Activated T-cell treated with anti-CD3 and anti-CD28 coated beads, Interleukin-2, amount 50 U/mL, for 24 hours (primary cell): ENCODE data around the gene UTP11.

Experiments
- DNase-seq: peaks from one replicate; pipeline ENCODE4 v3.0.0-alpha.2; 2020
- H3K27ac Mint-ChIP-seq: 2 replicates; pipeline ENCODE4 v1.8.0; 2020; ENCODE audit warnings: mild to moderate bottlenecking, mixed read lengths
- H3K27me3 Mint-ChIP-seq: 2 replicates; pipeline ENCODE4 v1.8.0; 2020; ENCODE audit warnings: mixed read lengths
- H3K36me3 Mint-ChIP-seq: 2 replicates; pipeline ENCODE4 v1.8.0; 2020; ENCODE audit warnings: low read depth, mixed read lengths
- H3K4me1 Mint-ChIP-seq: 2 replicates; pipeline ENCODE4 v1.8.0; 2020; ENCODE audit warnings: low read depth, mixed read lengths
- H3K4me3 Mint-ChIP-seq: 2 replicates; pipeline ENCODE4 v1.8.0; 2020; ENCODE audit warnings: mild to moderate bottlenecking, moderate library complexity, mixed read lengths
- H3K9me3 Mint-ChIP-seq: 2 replicates; pipeline ENCODE4 v1.8.0; 2020; ENCODE audit warnings: mixed read lengths

UTP11 gene

GRCh38 chr1:38044221-38045215 is 32.0 kb downstream of the UTP11 start:
- Mint-ChIP-seq H3K4me1 (peaks cover 16% of the 10 kb centered on the region), H3K4me3 (peak overlapping the region; percentile 61), H3K9me3 (no peaks in the 10 kb centered on the region), H3K27ac (no peak overlapping the region), H3K36me3 (no peaks in the 10 kb centered on the region), H3K27me3 (peaks cover 76% of the 10 kb centered on the region)
- peak; percentile 50 for DNase-seq

- Mint-ChIP-seq H3K4me1 (peaks cover 16% of the 10 kb centered on the region), H3K4me3 (peak overlapping the region; percentile 29), H3K27me3 (peaks cover 64% of the 10 kb centered on the region), H3K9me3 (no peaks in the 10 kb centered on the region), H3K36me3 (no peaks in the 10 kb centered on the region), H3K27ac (no peak overlapping the region)
- peak; percentile 57 for DNase-seq
Observed at GRCh38 chr1:38045401-38046332, 33.1 kb downstream of the UTP11 start.

- Mint-ChIP-seq H3K27ac (peak within 1 kb of the TSS; percentile 55), H3K4me1 (peaks cover 16% of the 10 kb centered on the region), H3K27me3 (peaks cover 57% of the 10 kb centered on the region), H3K4me3 (peak within 1 kb of the TSS; percentile 71), H3K9me3 (no peaks in the 10 kb centered on the region), H3K36me3 (no peaks in the 10 kb centered on the region)
- no peak for DNase-seq
Observed at GRCh38 chr1:38046333-38046883, 33.9 kb downstream of the UTP11 start, which contains the start of gene POU3F1. Gene POU3F1, minus strand, starts transcription at chr1:38046793. Its CDS starts 50 bp downstream, at chr1:38046743.

GRCh38 chr1:38046884-38047602 is 34.5 kb downstream of the UTP11 start:
- Mint-ChIP-seq H3K36me3 (no peaks in the 10 kb centered on the region), H3K27ac (peak overlapping the region; percentile 55), H3K9me3 (no peaks in the 10 kb centered on the region), H3K4me1 (peaks cover 16% of the 10 kb centered on the region), H3K4me3 (peak overlapping the region; percentile 71), H3K27me3 (peaks cover 51% of the 10 kb centered on the region)
- peak; percentile 87 for DNase-seq

GRCh38 chr1:38047603-38048141 is 35.1 kb downstream of the UTP11 start:
- no peak for DNase-seq
- Mint-ChIP-seq H3K36me3 (no peaks in the 10 kb centered on the region), H3K4me1 (peaks cover 22% of the 10 kb centered on the region), H3K9me3 (no peaks in the 10 kb centered on the region), H3K4me3 (peak overlapping the region; percentile 71), H3K27ac (peak overlapping the region; percentile 55), H3K27me3 (peaks cover 44% of the 10 kb centered on the region)

- Mint-ChIP-seq H3K27ac (no peak overlapping the region), H3K4me3 (no peak overlapping the region), H3K27me3 (peaks cover 28% of the 10 kb centered on the region), H3K4me1 (peaks cover 26% of the 10 kb centered on the region), H3K36me3 (no peaks in the 10 kb centered on the region), H3K9me3 (no peaks in the 10 kb centered on the region)
- DNase-seq: no peak
Observed at GRCh38 chr1:38050397-38051078, 38.0 kb downstream of the UTP11 start.

- peaks cover 26% of the 10 kb centered on the region for H3K27me3 Mint-ChIP-seq
Observed at GRCh38 chr1:38051079-38051543, 38.6 kb downstream of the UTP11 start.

GRCh38 chr1:38052750-38053415 is 40.3 kb downstream of the UTP11 start:
- Mint-ChIP-seq H3K4me3 (no peak overlapping the region), H3K36me3 (no peaks in the 10 kb centered on the region), H3K9me3 (no peaks in the 10 kb centered on the region), H3K27me3 (peaks cover 19% of the 10 kb centered on the region), H3K4me1 (peaks cover 20% of the 10 kb centered on the region), H3K27ac (no peak overlapping the region)
- no peak for DNase-seq

More at GRCh38 chr1:38051079-38051543, 38.6 kb downstream of the UTP11 start:
- H3K27ac Mint-ChIP-seq: no peak overlapping the region
- no peak for DNase-seq
- peaks cover 24% of the 10 kb centered on the region for H3K4me1 Mint-ChIP-seq
- no peaks in the 10 kb centered on the region for H3K9me3 Mint-ChIP-seq
- H3K36me3 Mint-ChIP-seq: no peaks in the 10 kb centered on the region
- H3K4me3 Mint-ChIP-seq: no peak overlapping the region

- peaks cover 19% of the 10 kb centered on the region for H3K4me1 Mint-ChIP-seq
- no peak overlapping the region for H3K27ac Mint-ChIP-seq
- H3K27me3 Mint-ChIP-seq: peaks cover 12% of the 10 kb centered on the region
- H3K36me3 Mint-ChIP-seq: no peaks in the 10 kb centered on the region
- H3K4me3 Mint-ChIP-seq: no peak overlapping the region
- H3K9me3 Mint-ChIP-seq: no peaks in the 10 kb centered on the region
- DNase-seq: no peak
Observed at GRCh38 chr1:38053416-38054091, 41.0 kb downstream of the UTP11 start.

GRCh38 chr1:38055398-38055797 is 42.9 kb downstream of the UTP11 start:
- Mint-ChIP-seq H3K4me3 (no peak overlapping the region), H3K27ac (no peak overlapping the region), H3K36me3 (no peaks in the 10 kb centered on the region), H3K27me3 (peaks cover 10% of the 10 kb centered on the region), H3K9me3 (no peaks in the 10 kb centered on the region), H3K4me1 (peaks cover 19% of the 10 kb centered on the region)
- DNase-seq: no peak

- H3K27me3 Mint-ChIP-seq: peaks cover 13% of the 10 kb centered on the region
- H3K27ac Mint-ChIP-seq: no peak overlapping the region
- DNase-seq: no peak
- H3K4me1 Mint-ChIP-seq: peaks cover 19% of the 10 kb centered on the region
- H3K36me3 Mint-ChIP-seq: no peaks in the 10 kb centered on the region
- no peaks in the 10 kb centered on the region for H3K9me3 Mint-ChIP-seq
- H3K4me3 Mint-ChIP-seq: no peak overlapping the region
Observed at GRCh38 chr1:38055965-38056364, 43.4 kb downstream of the UTP11 start.

- no peaks in the 10 kb centered on the region for H3K9me3 Mint-ChIP-seq
- peaks cover 9% of the 10 kb centered on the region for H3K4me1 Mint-ChIP-seq
- H3K36me3 Mint-ChIP-seq: no peaks in the 10 kb centered on the region
- H3K4me3 Mint-ChIP-seq: no peak overlapping the region
- no peak for DNase-seq
- no peak overlapping the region for H3K27ac Mint-ChIP-seq
- H3K27me3 Mint-ChIP-seq: peaks cover 20% of the 10 kb centered on the region
Observed at GRCh38 chr1:38059635-38060250, 47.2 kb downstream of the UTP11 start.
